ENCODE data around the gene PRKAR1B. TPM values are rescaled to one million over a fixed set of nuclear protein-coding genes. Genes with fewer than 3 reads are reported as not detected.

PRKAR1B gene
- total RNA-seq, 1 experiment from 2014 or later, result 51.7 TPM

GRCh38 chr7:703049-703448 is 24.0 kb downstream of the PRKAR1B start:
- BruUV-seq (replicated peaks), result no TSS peak
- H2AFZ ChIP-seq, result no peak overlapping the region
- intact Hi-C loops (cut with micrococcal nuclease; ENCODE audit: unreplicated experiment), result no loop called here
- TF ChIP-seq CTCF (conservative IDR thresholded peaks at IDR 0.05), result no peak
- TF ChIP-seq EZH2 (IDR thresholded peaks at IDR 0.05; ENCODE audit: low read depth), result no peak
- H4K20me1 ChIP-seq (ENCODE audit: insufficient read depth), result peaks cover 41% of the 10 kb centered on the region
- CTCF ChIA-PET, result no interaction called here
- no peak overlapping the region for H3K27ac ChIP-seq
- no peaks in the 10 kb centered on the region for H3K27me3 ChIP-seq (ENCODE audit: insufficient read depth, low read depth)
- H3K79me2 ChIP-seq (ENCODE audit: low read depth), result peaks cover 22% of the 10 kb centered on the region; the same call in 1 of the 2 replicates
- H3K4me2 ChIP-seq, result no peak overlapping the region
- H3F3A ChIP-seq (ENCODE audit: insufficient read depth, low read depth), result peaks cover 10% of the 10 kb centered on the region
- H3K9me3 ChIP-seq (ENCODE audit: insufficient read depth, low read depth), result no peaks in the 10 kb centered on the region
- POLR2A ChIA-PET (ENCODE audit: unreplicated experiment), result no interaction called here
- H3K4me3 ChIP-seq, result no peak overlapping the region
- H3K9me2 ChIP-seq (ENCODE audit: insufficient read depth), result no peaks in the 10 kb centered on the region
- H3K36me3 ChIP-seq (ENCODE audit: low read depth), result no peaks in the 10 kb centered on the region
- no peak for DNase-seq
- H3K4me1 ChIP-seq (replicated peaks; ENCODE audit: insufficient read depth), result 0 out of 2 replicates have a peak, but pooled peaks cover 6% of the 10 kb centered on the region

- CTCF ChIA-PET, result no interaction called here
Observed at GRCh38 chr7:701086-701671, 25.9 kb downstream of the PRKAR1B start.

GRCh38 chr7:699476-700170 is 27.5 kb downstream of the PRKAR1B start:
- Histone ChIP-seq H2AFZ (no peak overlapping the region), H3F3A (ENCODE audit: insufficient read depth, low read depth) (no peaks in the 10 kb centered on the region; the same call in 1 of the 2 replicates), H3K4me1 (replicated peaks; ENCODE audit: insufficient read depth) (no peaks in the 10 kb centered on the region), H3K36me3 (ENCODE audit: low read depth) (no peaks in the 10 kb centered on the region), H4K20me1 (ENCODE audit: insufficient read depth) (peaks cover 17% of the 10 kb centered on the region), H3K9me3 (ENCODE audit: insufficient read depth, low read depth) (no peaks in the 10 kb centered on the region), H3K79me2 (ENCODE audit: low read depth) (peaks cover 11% of the 10 kb centered on the region; the same call in 1 of the 2 replicates), H3K9me2 (ENCODE audit: insufficient read depth) (no peaks in the 10 kb centered on the region), H3K4me2 (no peak overlapping the region), H3K27me3 (ENCODE audit: insufficient read depth, low read depth) (no peaks in the 10 kb centered on the region), H3K4me3 (no peak overlapping the region), H3K27ac (no peak overlapping the region)
- POLR2A ChIA-PET (ENCODE audit: unreplicated experiment), result no interaction called here
- no peak for DNase-seq
- CTCF ChIA-PET, result no interaction called here
- TF ChIP-seq EZH2 (IDR thresholded peaks at IDR 0.05; ENCODE audit: low read depth) (no peak), CTCF (conservative IDR thresholded peaks at IDR 0.05) (no peak)
- intact Hi-C loops (cut with micrococcal nuclease; ENCODE audit: unreplicated experiment), result no loop called here
- BruUV-seq (replicated peaks), result no TSS peak

More at GRCh38 chr7:701086-701671, 25.9 kb downstream of the PRKAR1B start:
- Histone ChIP-seq H3K36me3 (ENCODE audit: low read depth) (no peaks in the 10 kb centered on the region), H3K27me3 (ENCODE audit: insufficient read depth, low read depth) (no peaks in the 10 kb centered on the region), H4K20me1 (ENCODE audit: insufficient read depth) (peaks cover 33% of the 10 kb centered on the region), H3F3A (ENCODE audit: insufficient read depth, low read depth) (peaks cover 10% of the 10 kb centered on the region), H2AFZ (no peak overlapping the region), H3K79me2 (ENCODE audit: low read depth) (peaks cover 18% of the 10 kb centered on the region; the same call in 1 of the 2 replicates), H3K4me1 (replicated peaks; ENCODE audit: insufficient read depth) (0 out of 2 replicates have a peak, but pooled peaks cover 6% of the 10 kb centered on the region), H3K4me3 (no peak overlapping the region), H3K4me2 (no peak overlapping the region), H3K9me3 (ENCODE audit: insufficient read depth, low read depth) (no peaks in the 10 kb centered on the region), H3K27ac (no peak overlapping the region), H3K9me2 (ENCODE audit: insufficient read depth) (no peaks in the 10 kb centered on the region)
- POLR2A ChIA-PET (ENCODE audit: unreplicated experiment), result no interaction called here
- BruUV-seq (replicated peaks), result no TSS peak
- DNase-seq, result no peak
- TF ChIP-seq EZH2 (IDR thresholded peaks at IDR 0.05; ENCODE audit: low read depth) (no peak), CTCF (conservative IDR thresholded peaks at IDR 0.05) (no peak)
- intact Hi-C loops (cut with micrococcal nuclease; ENCODE audit: unreplicated experiment), result no loop called here

Measured in PC-9 (cell line).